A673 (cell line): ENCODE results near the gene EFCAB6. TPM values are rescaled to one million over a fixed set of nuclear protein-coding genes. Genes with fewer than 3 reads are reported as not detected.

Experiments
- BruUV-seq: library from RNA; stranded (reverse); fragments of 400-500 nt; replicated peaks from 2 replicates; lab custom pipeline; 2021; lab: Mats Ljungman, UMichigan
- CTCF ChIA-PET: fragments of 300-600 bp; sonication (Branson Sonifier 250); formaldehyde crosslinking; loops from one replicate; lab custom pipeline; 2022; ENCODE audit warnings: antibody characterized with exemption; lab: Charles Lee
- POLR2A ChIA-PET: fragments of 300-600 bp; sonication (Branson Sonifier 250); formaldehyde crosslinking; loops from one replicate; lab custom pipeline; 2022; ENCODE audit warnings: antibody characterized with exemption; ENCODE audit not compliant: low non-redundant PET; lab: Charles Lee
- DNase-seq: peaks from one replicate; pipeline ENCODE4 v3.0.0-alpha.2; 2015; ENCODE audit warnings: low spot score
- H3K27ac ChIP-seq: fragments of 200-600 bp; sonication (generic); 2 replicates; pipeline ENCODE4 v1.5.1; 2016; ENCODE audit warnings: mixed run types, low read depth, mild to moderate bottlenecking, mixed read lengths, antibody characterized with exemption, low read length; ENCODE audit not compliant: poor library complexity, severe bottlenecking
- H3K27me3 ChIP-seq: fragments of 200-600 bp; sonication (generic); replicated peaks from 2 replicates; pipeline ENCODE4 v1.6.1; 2017; ENCODE audit warnings: mixed run types, low read depth, mild to moderate bottlenecking, mixed read lengths, antibody characterized with exemption, low read length; ENCODE audit not compliant: insufficient read depth, poor library complexity
- H3K36me3 ChIP-seq: fragments of 200-600 bp; sonication (generic); 2 replicates; pipeline ENCODE4 v1.6.1; 2016; ENCODE audit warnings: mixed run types, mild to moderate bottlenecking, mixed read lengths, antibody characterized with exemption, low read length; ENCODE audit not compliant: insufficient read depth, poor library complexity, severe bottlenecking
- H3K4me1 ChIP-seq: fragments of 200-600 bp; sonication (generic); 2 replicates; pipeline ENCODE4 v1.6.1; 2017; ENCODE audit warnings: mixed run types, mild to moderate bottlenecking, mixed read lengths, antibody characterized with exemption, low read length; ENCODE audit not compliant: insufficient read depth, poor library complexity, severe bottlenecking
- H3K4me3 ChIP-seq: fragments of 200-600 bp; sonication (generic); 2 replicates; pipeline ENCODE4 v1.5.1; 2016; ENCODE audit warnings: low read depth, mixed run types, mild to moderate bottlenecking, mixed read lengths, low read length; ENCODE audit not compliant: poor library complexity, severe bottlenecking
- H3K9me3 ChIP-seq: fragments of 200-600 bp; sonication (generic); 2 replicates; pipeline ENCODE4 v1.6.1; 2016; ENCODE audit warnings: mixed run types, low read depth, mild to moderate bottlenecking, mixed read lengths, antibody characterized with exemption, low read length; ENCODE audit not compliant: poor library complexity, severe bottlenecking
- CTCF ChIP-seq: fragments of 300-800, 200-600 bp; sonication (generic); conservative IDR thresholded peaks from 2 replicates; pipeline ENCODE4 v1.5.1; 2017; ENCODE audit warnings: low read depth, mild to moderate bottlenecking, antibody characterized with exemption, low read length, moderate library complexity, mixed read lengths
- EZH2 ChIP-seq: fragments of 200-600 bp; sonication (generic); IDR thresholded peaks from 2 replicates; pipeline ENCODE4 v1.6.1; 2017; ENCODE audit warnings: borderline replicate concordance, low read depth, mild to moderate bottlenecking, mixed read lengths, antibody characterized with exemption, low read length; ENCODE audit not compliant: poor library complexity, severe bottlenecking
- intact Hi-C: fragments of 100-400 bp; cut with micrococcal nuclease; formaldehyde crosslinking; loops from one replicate; pipeline ENCODE4 v1.10.0; 2022; ENCODE audit not compliant: unreplicated experiment
- total RNA-seq: library from RNA; stranded (reverse); gene quantifications from 2 replicates; pipeline ENCODE4 v1.2.3, GENCODE V29; 2021

EFCAB6 gene
- total RNA-seq, 1 experiment from 2014 or later = 0.41 TPM

GRCh38 chr22:43828725-43828997 is 16.6 kb upstream of the EFCAB6 start:
- H3K27ac ChIP-seq = no peak overlapping the region
- H3K9me3 ChIP-seq = no peaks in the 10 kb centered on the region
- ChIA-PET CTCF (no interaction called here), POLR2A (no interaction called here)
- DNase-seq = peak; percentile 14
- intact Hi-C loops = no loop called here
- no TSS peak for BruUV-seq
- no peaks in the 10 kb centered on the region for H3K36me3 ChIP-seq
- no peaks in the 10 kb centered on the region for H3K4me1 ChIP-seq
- TF ChIP-seq CTCF (no peak), EZH2 (no peak)
- no peak overlapping the region for H3K4me3 ChIP-seq
- no peaks in the 10 kb centered on the region for H3K27me3 ChIP-seq

GRCh38 chr22:43827926-43828724 is 16.0 kb upstream of the EFCAB6 start:
- intact Hi-C loops = loop anchor here (2.0 kb wide), 1 partner anchor 443 kb away; no protein-coding TSS in a partner anchor
- ChIA-PET CTCF (no interaction called here), POLR2A (no interaction called here)
- no peak overlapping the region for H3K27ac ChIP-seq
- H3K4me1 ChIP-seq = no peaks in the 10 kb centered on the region
- no peak for TF ChIP-seq CTCF
- TF ChIP-seq EZH2 = no peak
- H3K4me3 ChIP-seq = no peak overlapping the region
- no peak for DNase-seq
- H3K27me3 ChIP-seq = no peaks in the 10 kb centered on the region
- H3K9me3 ChIP-seq = no peaks in the 10 kb centered on the region
- BruUV-seq = no TSS peak
- no peaks in the 10 kb centered on the region for H3K36me3 ChIP-seq

GRCh38 chr22:43827003-43827735 is 15.1 kb upstream of the EFCAB6 start:
- Histone ChIP-seq H3K27me3 (no peaks in the 10 kb centered on the region), H3K4me3 (no peak overlapping the region), H3K27ac (no peak overlapping the region), H3K4me1 (no peaks in the 10 kb centered on the region), H3K36me3 (no peaks in the 10 kb centered on the region), H3K9me3 (no peaks in the 10 kb centered on the region)
- no peak for DNase-seq
- CTCF ChIA-PET = interaction anchor here (1.1 kb wide), 1 partner anchor 799 kb away, joined by 4 read pairs; no protein-coding TSS in a partner anchor
- no peak for TF ChIP-seq EZH2
- TF ChIP-seq CTCF = no peak
- POLR2A ChIA-PET = no interaction called here
- intact Hi-C loops = loop anchor here (2.0 kb wide), 1 partner anchor 442 kb away; no protein-coding TSS in a partner anchor
- no TSS peak for BruUV-seq
